HG02885 (cell line): ENCODE data around the gene ORAI2.
"Not testable (repeated sequence)": the region's sequence is repeated elsewhere in the genome, so short reads cannot be mapped to it uniquely, and the experiment has no call there.

Experiments used
- ATAC-seq: cut with Tn5 transposase; IDR thresholded peaks from one replicate; pipeline ENCODE4 v1.9.1; 2021; ENCODE audit warnings: mild to moderate bottlenecking; ENCODE audit not compliant: unreplicated experiment, poor library complexity

The ORAI2 gene

GRCh38 chr7:102433219-102434038, at the start of gene ORAI2:
ORAI2 (plus strand) TSS chr7:102433575; CDS start chr7:102438957, 5,382 bp downstream.
- ATAC-seq, result peak; percentile 72

- ATAC-seq, result no peak
Measured at GRCh38 chr7:102387064-102387463, 46.3 kb upstream of the ORAI2 start.

GRCh38 chr7:102389810-102390209, 43.6 kb upstream of the ORAI2 start:
- ATAC-seq, result no peak

- ATAC-seq, result peak; percentile 38
Measured at GRCh38 chr7:102390697-102391484, 42.5 kb upstream of the ORAI2 start.

GRCh38 chr7:102392330-102392729, 41.0 kb upstream of the ORAI2 start:
- no peak for ATAC-seq

GRCh38 chr7:102393467-102393866, 39.9 kb upstream of the ORAI2 start:
- no peak for ATAC-seq

- no peak for ATAC-seq
Measured at GRCh38 chr7:102395592-102395872, 37.8 kb upstream of the ORAI2 start.

- ATAC-seq, result peak; percentile 99
Measured at GRCh38 chr7:102395873-102396709, 37.3 kb upstream of the ORAI2 start, which contains the start of gene PRKRIP1. PRKRIP1 (plus strand) TSS chr7:102396363; CDS start chr7:102396412, 49 bp downstream.

- ATAC-seq, result no peak
Measured at GRCh38 chr7:102396710-102397019, 36.7 kb upstream of the ORAI2 start.

GRCh38 chr7:102398543-102398942, 34.8 kb upstream of the ORAI2 start:
- no peak for ATAC-seq

GRCh38 chr7:102400360-102400759, 33.0 kb upstream of the ORAI2 start:
- ATAC-seq, result no peak

- ATAC-seq, result no peak
Measured at GRCh38 chr7:102403563-102403962, 29.8 kb upstream of the ORAI2 start.

- peak; percentile 87 for ATAC-seq
Measured at GRCh38 chr7:102404005-102404861, 29.1 kb upstream of the ORAI2 start.

- ATAC-seq, result not testable (repeated sequence)
Measured at GRCh38 chr7:102404862-102405188, 28.6 kb upstream of the ORAI2 start.

- no peak for ATAC-seq
Measured at GRCh38 chr7:102407910-102408309, 25.5 kb upstream of the ORAI2 start.

GRCh38 chr7:102408530-102408929, 24.8 kb upstream of the ORAI2 start:
- peak; percentile 68 for ATAC-seq

- ATAC-seq, result no peak
Measured at GRCh38 chr7:102409340-102409739, 24.0 kb upstream of the ORAI2 start.

GRCh38 chr7:102410123-102410522, 23.3 kb upstream of the ORAI2 start:
- ATAC-seq, result no peak

GRCh38 chr7:102410918-102411317, 22.5 kb upstream of the ORAI2 start:
- ATAC-seq, result no peak

GRCh38 chr7:102412548-102412947, 20.8 kb upstream of the ORAI2 start:
- no peak for ATAC-seq
